WERI-Rb-1 (cell line): Measurements from ENCODE around the gene PTTG1.

Source experiments
- DNase-seq: peaks from one replicate; pipeline ENCODE4 v3.0.0-alpha.2; 2020
- H3K27ac ChIP-seq: fragments of 250-450 bp; sonication (Bioruptor Pico); 2 replicates; pipeline ENCODE4 v1.5.1; 2020; ENCODE audit warnings: mild to moderate bottlenecking, moderate library complexity
- H3K27me3 ChIP-seq: fragments of 250-450 bp; sonication (Bioruptor Pico); 2 replicates; pipeline ENCODE4 v1.5.1; 2021; ENCODE audit warnings: mild to moderate bottlenecking, low read depth, moderate library complexity; ENCODE audit not compliant: insufficient read depth, severe bottlenecking
- H3K36me3 ChIP-seq: fragments of 250-450 bp; sonication (Bioruptor Pico); 2 replicates; pipeline ENCODE4 v1.5.1; 2020; ENCODE audit warnings: mild to moderate bottlenecking, moderate library complexity
- H3K4me3 ChIP-seq: 2 replicates; pipeline ENCODE4 v1.5.1; 2011; ENCODE audit warnings: low read depth, mild to moderate bottlenecking, control low read depth, low read length
- H3K9me3 ChIP-seq: fragments of 250-450 bp; sonication (Bioruptor Pico); 2 replicates; pipeline ENCODE4 v1.5.1; 2021; ENCODE audit warnings: mild to moderate bottlenecking, moderate library complexity; ENCODE audit not compliant: severe bottlenecking
- TF ChIP-seq, protein P1 (sequence below): IDR thresholded peaks from 2 replicates; pipeline ENCODE4 v1.5.1; 2011; ENCODE audit warnings: low read depth, mild to moderate bottlenecking, control low read depth, inconsistent platforms, low read length

PTTG1 gene

DNA sequence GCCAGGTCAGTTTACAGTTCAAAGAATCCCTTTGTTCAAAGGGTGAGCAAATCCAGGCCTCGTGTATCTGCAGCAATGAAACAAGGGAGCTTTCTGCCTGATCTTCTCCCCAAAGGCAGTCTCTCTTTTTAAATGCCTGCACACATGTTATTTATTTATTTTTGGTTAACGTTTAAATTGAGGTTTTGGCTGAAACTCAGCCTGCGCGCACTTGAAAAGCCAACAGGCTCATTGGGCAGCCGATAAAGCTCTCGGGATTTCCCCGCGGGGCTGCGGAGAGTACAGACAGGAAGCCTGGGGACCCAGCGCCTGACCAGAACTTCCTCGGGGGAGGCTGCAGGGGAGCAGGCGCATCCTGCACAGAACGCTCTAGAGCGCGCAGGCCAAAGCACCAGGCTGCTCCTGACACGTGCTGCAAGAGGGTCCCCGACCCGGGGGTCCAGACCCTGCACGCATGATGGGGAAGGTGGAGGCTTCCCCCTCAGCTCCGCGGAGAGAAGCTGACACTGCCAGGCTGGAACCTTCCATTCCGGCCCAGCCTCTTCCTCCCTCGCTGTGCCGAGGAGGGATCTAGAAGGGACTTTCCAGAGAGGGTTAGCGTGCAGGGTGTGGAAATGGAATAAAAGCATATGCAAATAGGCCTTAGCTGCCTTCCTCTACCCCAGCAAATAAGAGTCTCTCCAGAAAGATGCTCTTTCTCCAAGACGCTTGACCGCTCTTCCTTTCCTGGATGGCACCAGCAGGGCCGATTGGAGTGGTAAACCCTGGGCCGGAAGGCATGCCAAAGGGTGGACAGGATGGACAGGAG is 46.1 kb downstream of the PTTG1 start:
- H3K9me3 ChIP-seq, result no peaks in the 10 kb centered on the region
- TF ChIP-seq, protein P1, sequence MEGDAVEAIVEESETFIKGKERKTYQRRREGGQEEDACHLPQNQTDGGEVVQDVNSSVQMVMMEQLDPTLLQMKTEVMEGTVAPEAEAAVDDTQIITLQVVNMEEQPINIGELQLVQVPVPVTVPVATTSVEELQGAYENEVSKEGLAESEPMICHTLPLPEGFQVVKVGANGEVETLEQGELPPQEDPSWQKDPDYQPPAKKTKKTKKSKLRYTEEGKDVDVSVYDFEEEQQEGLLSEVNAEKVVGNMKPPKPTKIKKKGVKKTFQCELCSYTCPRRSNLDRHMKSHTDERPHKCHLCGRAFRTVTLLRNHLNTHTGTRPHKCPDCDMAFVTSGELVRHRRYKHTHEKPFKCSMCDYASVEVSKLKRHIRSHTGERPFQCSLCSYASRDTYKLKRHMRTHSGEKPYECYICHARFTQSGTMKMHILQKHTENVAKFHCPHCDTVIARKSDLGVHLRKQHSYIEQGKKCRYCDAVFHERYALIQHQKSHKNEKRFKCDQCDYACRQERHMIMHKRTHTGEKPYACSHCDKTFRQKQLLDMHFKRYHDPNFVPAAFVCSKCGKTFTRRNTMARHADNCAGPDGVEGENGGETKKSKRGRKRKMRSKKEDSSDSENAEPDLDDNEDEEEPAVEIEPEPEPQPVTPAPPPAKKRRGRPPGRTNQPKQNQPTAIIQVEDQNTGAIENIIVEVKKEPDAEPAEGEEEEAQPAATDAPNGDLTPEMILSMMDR, result no peak
- H3K27ac ChIP-seq, result no peak overlapping the region
- no peaks in the 10 kb centered on the region; the same call in 1 of the 2 replicates for H3K36me3 ChIP-seq
- no peak for DNase-seq
- no peak overlapping the region for H3K4me3 ChIP-seq
- no peaks in the 10 kb centered on the region for H3K27me3 ChIP-seq

DNA sequence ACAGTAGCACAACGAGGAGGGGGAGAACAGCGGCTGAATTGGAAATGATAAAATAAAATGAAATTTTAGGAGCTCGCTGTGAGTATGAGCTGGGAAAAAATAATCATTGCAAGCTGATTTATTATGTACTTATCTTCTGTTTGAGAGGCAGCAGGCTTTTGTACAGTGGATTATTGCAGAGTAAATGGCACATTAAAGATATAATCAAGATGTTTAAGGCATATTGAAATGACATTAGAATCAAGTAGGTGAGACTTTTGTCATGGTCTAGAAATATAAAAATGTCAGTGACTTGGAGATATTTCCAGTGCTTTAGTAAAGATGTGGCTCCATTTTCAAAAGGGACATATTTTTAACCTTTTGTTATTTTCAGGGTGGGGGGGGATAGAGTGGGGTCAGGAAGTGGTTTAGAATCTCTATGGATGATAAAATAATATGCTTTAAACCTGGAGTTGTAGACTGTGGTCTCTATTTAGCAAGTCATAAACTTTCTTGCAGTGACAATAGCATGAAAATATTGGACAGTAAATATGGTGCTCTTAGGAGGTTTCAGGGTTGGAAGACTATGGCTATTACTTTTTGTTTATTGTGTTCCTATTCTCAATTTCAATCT is 46.8 kb downstream of the PTTG1 start:
- no peak overlapping the region for H3K4me3 ChIP-seq
- H3K9me3 ChIP-seq, result no peaks in the 10 kb centered on the region
- no peak overlapping the region for H3K27ac ChIP-seq
- H3K36me3 ChIP-seq, result no peaks in the 10 kb centered on the region; the same call in 1 of the 2 replicates
- TF ChIP-seq, protein P1, result no peak
- H3K27me3 ChIP-seq, result no peaks in the 10 kb centered on the region
- DNase-seq, result no peak

DNA sequence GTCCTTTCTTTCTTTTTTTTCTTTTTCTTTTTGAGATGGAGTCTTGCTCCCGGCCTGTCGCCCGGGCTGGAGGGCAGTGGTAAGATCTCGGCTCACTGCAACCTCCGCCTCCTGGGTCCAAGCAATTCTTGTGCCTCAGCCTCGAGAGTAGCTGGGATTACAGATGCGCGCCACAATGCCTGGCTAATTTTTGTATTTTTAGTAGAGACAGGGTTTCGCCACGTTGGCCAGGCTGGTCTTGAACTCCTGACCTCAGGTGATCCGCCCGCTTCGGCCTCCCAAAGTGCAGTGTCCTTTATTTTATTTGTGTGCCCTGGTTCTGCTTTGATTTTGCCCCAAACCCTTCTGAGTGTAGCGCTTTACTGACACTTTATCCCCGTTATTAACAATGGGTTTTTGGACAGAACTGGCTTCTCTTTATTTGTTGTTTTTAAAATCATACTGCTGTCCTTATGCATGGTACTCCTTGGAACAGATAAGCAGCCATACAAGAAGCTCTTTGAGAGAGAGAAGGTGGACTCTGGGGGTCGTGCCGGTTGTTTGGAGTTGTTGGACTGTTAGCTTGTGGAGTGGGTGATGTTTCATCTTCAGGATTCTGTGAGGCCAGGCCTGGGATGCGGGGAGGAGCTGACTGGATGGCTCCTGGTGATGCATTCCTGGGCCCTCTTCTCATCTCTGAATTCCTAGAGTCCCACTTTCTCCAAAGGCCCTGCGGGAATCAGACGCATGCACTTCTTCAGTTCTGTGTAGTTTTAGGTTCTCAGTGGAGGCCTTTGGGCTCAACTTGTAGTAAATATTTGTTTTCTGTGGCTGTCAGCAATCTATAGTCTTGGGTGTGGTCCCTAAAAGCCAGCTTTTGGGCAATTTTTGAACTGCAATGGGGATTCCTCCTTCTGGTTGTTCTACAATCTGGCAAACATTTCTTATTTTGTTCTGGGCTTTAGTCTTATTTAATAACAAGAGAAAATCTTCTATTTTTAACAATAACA is 47.8 kb downstream of the PTTG1 start:
- DNase-seq, result no peak
- Histone ChIP-seq H3K36me3 (no peaks in the 10 kb centered on the region; the same call in 1 of the 2 replicates), H3K4me3 (no peak overlapping the region), H3K27ac (no peak overlapping the region), H3K9me3 (no peaks in the 10 kb centered on the region), H3K27me3 (no peaks in the 10 kb centered on the region)
- TF ChIP-seq, protein P1, result no peak

DNA sequence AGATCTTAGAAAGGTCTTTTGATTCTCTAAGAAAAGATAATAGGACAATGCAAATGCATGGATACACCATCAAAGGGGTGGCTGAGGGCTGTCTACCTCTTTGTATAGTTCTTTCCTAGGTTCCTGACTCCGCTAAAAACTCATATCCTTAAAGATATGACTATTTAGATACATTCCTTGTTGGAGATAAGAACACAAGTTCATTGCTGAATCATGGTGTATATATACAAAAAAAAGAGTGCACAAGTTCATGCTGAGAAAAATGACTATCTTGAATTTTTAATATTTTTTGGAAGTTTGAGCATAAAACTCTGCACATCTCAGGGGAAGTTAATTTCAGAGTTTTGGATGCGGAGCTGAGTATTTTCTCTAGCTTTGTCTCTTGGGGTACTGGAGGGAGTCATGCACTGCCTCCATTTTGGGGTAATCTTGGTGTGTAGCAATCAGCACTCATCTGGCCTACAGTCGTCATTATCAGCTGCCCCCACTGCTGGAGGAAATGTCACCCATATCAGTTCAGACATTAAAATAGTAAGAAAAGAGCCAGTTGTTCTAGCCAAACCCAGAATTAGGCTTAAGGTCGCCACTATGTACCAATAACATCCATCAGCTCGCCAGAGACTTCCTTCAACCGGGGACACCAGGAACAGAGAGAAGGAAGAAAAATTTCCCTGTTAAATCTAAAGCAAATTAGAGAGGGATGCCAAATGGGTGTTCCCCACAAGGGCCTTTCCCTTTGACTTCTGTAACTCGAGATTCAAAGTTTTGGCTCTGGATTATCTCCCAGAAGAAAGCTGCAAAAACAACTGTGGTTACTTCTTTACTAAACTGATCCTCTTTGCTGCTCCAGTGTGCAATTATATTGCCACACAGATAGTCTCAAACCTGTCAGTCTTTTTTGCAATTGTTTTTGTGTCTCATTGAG is 49.0 kb downstream of the PTTG1 start:
- H3K4me3 ChIP-seq, result no peak overlapping the region
- no peaks in the 10 kb centered on the region for H3K9me3 ChIP-seq
- DNase-seq, result no peak
- no peaks in the 10 kb centered on the region for H3K27me3 ChIP-seq
- H3K36me3 ChIP-seq, result no peaks in the 10 kb centered on the region; the same call in 1 of the 2 replicates
- H3K27ac ChIP-seq, result no peak overlapping the region
- TF ChIP-seq, protein P1, result no peak

DNA sequence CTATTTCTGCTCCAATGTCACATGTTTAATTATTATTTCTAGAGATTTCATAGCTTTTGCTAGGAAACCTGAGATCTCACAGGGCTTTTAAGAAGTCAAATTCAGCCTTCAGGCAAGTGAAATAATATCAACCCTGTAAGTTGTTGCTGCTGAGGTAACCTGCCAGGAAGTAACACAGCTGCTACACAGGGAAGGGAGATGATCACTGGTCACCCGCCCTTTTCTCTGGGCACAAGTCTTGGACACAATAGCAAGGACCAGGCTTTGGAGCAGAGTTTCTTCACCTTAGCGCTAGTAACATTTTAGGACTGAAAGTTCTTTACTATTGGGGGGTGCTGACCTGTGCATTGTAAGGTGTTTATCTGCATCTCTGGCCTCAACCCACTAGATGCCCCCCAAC is 50.1 kb downstream of the PTTG1 start:
- TF ChIP-seq, protein P1, result no peak
- Histone ChIP-seq H3K27me3 (no peaks in the 10 kb centered on the region), H3K27ac (no peak overlapping the region), H3K4me3 (no peak overlapping the region), H3K9me3 (no peaks in the 10 kb centered on the region), H3K36me3 (no peaks in the 10 kb centered on the region; the same call in 1 of the 2 replicates)
- no peak for DNase-seq
